GM12878 (cell line): ENCODE data around the gene GARRE1. TPM values are rescaled to one million over a fixed set of nuclear protein-coding genes. Genes with fewer than 3 reads are reported as not detected.

Experiments
- ATAC-seq: fragments of 200-7000 bp; cut with Tn5 transposase; 3 replicates; pipeline ENCODE4 v1.9.1; 2020; ENCODE audit warnings: mild to moderate bottlenecking, moderate library complexity
- BruUV-seq: library from RNA; stranded (reverse); fragments of 400-500 nt; replicated peaks from 2 replicates; lab custom pipeline; 2021; lab: Mats Ljungman, UMichigan
- CTCF ChIA-PET: fragments of 300-600 bp; sonication (Branson Sonifier 250); formaldehyde crosslinking; extraction: SDS; loops from one replicate; lab custom pipeline; 2021; ENCODE audit warnings: inconsistent platforms; lab: Yijun Ruan, JAX
- POLR2A ChIA-PET: fragments of 350-600 bp; formaldehyde crosslinking; extraction: SDS; loops from one replicate; lab custom pipeline; 2021; ENCODE audit warnings: inconsistent platforms; lab: Charles Lee
- RAD21 ChIA-PET: fragments of 300-600 bp; sonication (Branson Sonifier 250); formaldehyde crosslinking; loops from one replicate; lab custom pipeline; 2023; ENCODE audit warnings: antibody characterized with exemption; ENCODE audit not compliant: unreplicated experiment; lab: Charles Lee
- SMC1A ChIA-PET: fragments of 300-600 bp; sonication (Branson Sonifier 250); formaldehyde crosslinking; loops from one replicate; lab custom pipeline; 2023; ENCODE audit not compliant: unreplicated experiment, uncharacterized antibody; lab: Charles Lee
- DNase-seq: peaks from one replicate; pipeline ENCODE4 v3.0.0-alpha.2; 2011; ENCODE audit warnings: low read depth, low spot score
- FAIRE-seq: peaks from 3 replicates; lab custom pipeline; 2011; peaks lifted over from hg19 to GRCh38; lab: Jason Lieb, UNC
- H2AFZ ChIP-seq: 2 replicates; pipeline ENCODE4 v1.6.0; 2011; ENCODE audit warnings: low read depth, low read length, control low read depth; ENCODE audit not compliant: control insufficient read depth
- H3K27ac ChIP-seq: 2 replicates; pipeline ENCODE4 v1.5.1; 2011; ENCODE audit warnings: control low read depth; ENCODE audit not compliant: control insufficient read depth, insufficient read depth
- H3K27me3 ChIP-seq, 2 experiments: replicated peaks in 1 of 2; 2 replicates each; pipeline versions ENCODE4 v1.6.0 to v1.6.1; 2011; ENCODE audit warnings: low read length in 1 of 2; ENCODE audit not compliant: control insufficient read depth in 2 of 2, insufficient read depth in 2 of 2
- H3K36me3 ChIP-seq, 2 experiments: 2 replicates each; pipeline ENCODE4 v1.5.1; 2011; ENCODE audit warnings: low read length in 1 of 2; ENCODE audit not compliant: control insufficient read depth in 2 of 2, insufficient read depth in 2 of 2
- H3K4me1 ChIP-seq: 2 replicates; pipeline ENCODE4 v1.6.1; 2011; ENCODE audit warnings: mild to moderate bottlenecking, low read length, moderate library complexity, mixed read lengths; ENCODE audit not compliant: control insufficient read depth, insufficient read depth
- H3K4me2 ChIP-seq: 2 replicates; pipeline ENCODE4 v1.6.0; 2011; ENCODE audit warnings: control low read depth; ENCODE audit not compliant: control insufficient read depth, insufficient read depth
- H3K4me3 ChIP-seq: fragments of 200-600 bp; sonication (generic); 2 replicates; pipeline ENCODE4 v1.5.1; 2016
- H3K79me2 ChIP-seq: 2 replicates; pipeline ENCODE4 v1.6.0; 2011; ENCODE audit warnings: low read length; ENCODE audit not compliant: control insufficient read depth, insufficient read depth
- H3K9ac ChIP-seq: 2 replicates; pipeline ENCODE4 v1.8.0; 2011; ENCODE audit warnings: low read length, control low read depth, mixed read lengths; ENCODE audit not compliant: control insufficient read depth, insufficient read depth
- H3K9me3 ChIP-seq: replicated peaks from 3 replicates; pipeline ENCODE4 v1.5.1; 2011; ENCODE audit warnings: mild to moderate bottlenecking, low read length; ENCODE audit not compliant: control insufficient read depth, insufficient read depth
- H4K20me1 ChIP-seq: 2 replicates; pipeline ENCODE4 v1.6.0; 2011; ENCODE audit not compliant: control insufficient read depth, insufficient read depth
- CBX5 ChIP-seq: sonication (generic); IDR thresholded peaks from 2 replicates; pipeline ENCODE4 v1.6.1; 2016; ENCODE audit warnings: low read depth, moderate library complexity, mild to moderate bottlenecking, inconsistent platforms
- MEF2A ChIP-seq: IDR thresholded peaks from 2 replicates; pipeline ENCODE4 v1.6.1; 2011; ENCODE audit warnings: low read depth, mild to moderate bottlenecking, low read length, moderate library complexity; ENCODE audit not compliant: insufficient read depth
- MXI1 ChIP-seq: fragments of 150-350 bp; IDR thresholded peaks from 2 replicates; pipeline ENCODE4 v1.6.1; 2011; ENCODE audit warnings: low read depth, mild to moderate bottlenecking, inconsistent platforms, low read length, improper control_type of control experiment
- NR2C2 ChIP-seq: IDR thresholded peaks from 2 replicates; pipeline ENCODE4 v1.6.1; 2011; ENCODE audit warnings: borderline replicate concordance, low read depth; ENCODE audit not compliant: control insufficient read depth, insufficient read length
- PAX8 ChIP-seq: fragments of 450-650 bp; IDR thresholded peaks from 2 replicates; pipeline ENCODE4 v1.6.1; 2017; ENCODE audit warnings: mild to moderate bottlenecking, moderate library complexity
- POLR2A ChIP-seq: IDR thresholded peaks from 2 replicates; pipeline ENCODE4 v1.6.1; 2011; ENCODE audit warnings: low read depth, mild to moderate bottlenecking, low read length
- RAD21 ChIP-seq: IDR thresholded peaks from 2 replicates; pipeline ENCODE4 v1.6.1; 2011; ENCODE audit warnings: mild to moderate bottlenecking, low read depth, low read length, moderate library complexity; ENCODE audit not compliant: insufficient read depth
- SMAD5 ChIP-seq: IDR thresholded peaks from 2 replicates; pipeline ENCODE4 v1.6.1; 2016; ENCODE audit warnings: antibody characterized with exemption, low read depth
- ZBTB11 ChIP-seq: fragments of 450-650 bp; formaldehyde crosslinking; IDR thresholded peaks from 2 replicates; pipeline ENCODE4 v1.5.0; 2022; ENCODE audit warnings: mild to moderate bottlenecking, missing genetic modification characterization
- ZNF592 ChIP-seq: fragments of 450-650 bp; IDR thresholded peaks from 2 replicates; pipeline ENCODE4 v1.6.1; 2017; ENCODE audit warnings: mild to moderate bottlenecking, moderate library complexity
- WGBS: methylation state at CpG from one replicate; pipeline ENCODE4 v1.1.6; 2016; ENCODE audit warnings: low lambda C conversion rate; ENCODE audit not compliant: insufficient replicate concordance, insufficient coverage; ENCODE audit errors: missing lambda C conversion rate; 5-methylcytosine and 5-hydroxymethylcytosine counted together
- in situ Hi-C: fragments of 300-500 bp; cut with MboI; formaldehyde crosslinking; loops from 9 replicates; pipeline ENCODE4 v1.14.3; 2018; ENCODE audit warnings: mixed read lengths
- intact Hi-C: fragments of 100-400 bp; cut with micrococcal nuclease; formaldehyde crosslinking; loops from one replicate; pipeline ENCODE4 v1.14.2; 2022; ENCODE audit not compliant: unreplicated experiment
- polyA plus RNA-seq, 11 experiments: library from polyadenylated mRNA; depleted of rRNA in 4 of 11; unstranded in 6 of 11; stranded (reverse) in 5 of 11; fragments of >200 nt; fragmentation: Nextera tagmentation in 4 of 11; fragmentation: Illumina TruSeq in 1 of 11; extraction: Ambion mirVana in 4 of 11; extraction: Trizol in 1 of 11; gene quantifications; 1 replicate in 1 of 11; 2 replicates in 10 of 11; pipeline versions ENCODE4 v1.2.1 to v1.2.3, GENCODE V29; 2011 to 2016; ENCODE audit warnings: inconsistent platforms in 2 of 11, missing spikeins in 2 of 11, low read depth in 1 of 11
- total RNA-seq, 4 experiments: library from RNA; depleted of rRNA in 3 of 4; stranded (reverse); fragments of >200 nt in 3 of 4; fragmentation: Illumina TruSeq in 1 of 4; extraction: Trizol in 1 of 4; gene quantifications; 2 replicates each; pipeline versions ENCODE4 v1.2.1 to v1.2.3, GENCODE V29; 2013 to 2021

GARRE1 gene
- total and polyA plus RNA-seq, 10 of the 15 experiments (the other 5 are each of a cell fraction or from before 2014, with no cell fraction given): 1.1 to 9.4 (median 5.1) TPM

GRCh38 chr19:34230820-34231219, 23.5 kb upstream of the GARRE1 start:
- Histone ChIP-seq H3K9ac (no peak overlapping the region), H4K20me1 (no peaks in the 10 kb centered on the region), H3K4me2 (no peak overlapping the region), H3K36me3 (peaks cover 2 to 4% of the 10 kb centered on the region in 2 experiments; a peak in 2 of 4 replicates), H3K79me2 (no peaks in the 10 kb centered on the region; the same call in 1 of the 2 replicates), H3K27me3 (no peaks in the 10 kb centered on the region), H3K27ac (no peak overlapping the region), H3K4me3 (no peak overlapping the region), H2AFZ (no peak overlapping the region), H3K4me1 (peaks cover 19% of the 10 kb centered on the region), H3K9me3 (no peaks in the 10 kb centered on the region)
- in situ Hi-C loops: no loop called here
- ChIA-PET SMC1A (interaction anchor here (2.3 kb wide), 1 partner anchor 12 kb away, joined by 8 read pairs; no protein-coding TSS in a partner anchor), CTCF (interaction anchor here (2.9 kb wide), 1 partner anchor 10 kb away, joined by 20 read pairs; no protein-coding TSS in a partner anchor), RAD21 (no interaction called here), POLR2A (interaction anchor here (0.6 kb wide), 1 partner anchor 592 kb away, joined by 7 read pairs; no protein-coding TSS in a partner anchor)
- FAIRE-seq (no peak), ATAC-seq (no peak), DNase-seq (no peak)
- BruUV-seq: no TSS peak
- intact Hi-C loops: no loop called here
- 95% methylated on average over 10 of the region's 10 CpGs for WGBS
- TF ChIP-seq NR2C2 (no peak), POLR2A (peak; percentile 27; the same call in 1 of the 2 replicates)

- Histone ChIP-seq H3K9me3 (no peaks in the 10 kb centered on the region), H3K27me3 (no peaks in the 10 kb centered on the region), H3K4me3 (no peak overlapping the region), H3K27ac (no peak overlapping the region), H3K36me3 (peaks cover 2 to 3% of the 10 kb centered on the region in 2 experiments; a peak in 2 of 4 replicates), H3K9ac (no peak overlapping the region), H3K4me1 (peaks cover 16% of the 10 kb centered on the region), H4K20me1 (no peaks in the 10 kb centered on the region), H3K79me2 (no peaks in the 10 kb centered on the region), H3K4me2 (no peak overlapping the region), H2AFZ (no peak overlapping the region)
- CTCF ChIA-PET: interaction anchor here (1.0 to 2.9 kb wide), 3 partner anchors 11 to 108 kb away, joined by 3 to 20 read pairs (median 3); no protein-coding TSS in a partner anchor
- in situ Hi-C loops (no loop called here), intact Hi-C loops (no loop called here)
- FAIRE-seq (no peak), ATAC-seq (no peak), DNase-seq (no peak)
- 97% methylated on average over 4 of the region's 4 CpGs for WGBS
- BruUV-seq: no TSS peak
- POLR2A ChIA-PET: interaction anchor here (0.6 to 2.0 kb wide), 2 partner anchors 8 to 592 kb away, joined by 5 to 7 read pairs; no protein-coding TSS in a partner anchor
- RAD21 ChIA-PET: no interaction called here
- SMC1A ChIA-PET: interaction anchor here (1.1 to 2.3 kb wide), 2 partner anchors 13 to 93 kb away, joined by 3 to 8 read pairs; no protein-coding TSS in a partner anchor
- TF ChIP-seq ZNF592 (no peak), MXI1 (no peak), CBX5 (no peak), RAD21 (no peak), PAX8 (no peak), ZBTB11 (no peak), MEF2A (no peak), SMAD5 (no peak)
Measured at GRCh38 chr19:34231439-34231838, 22.9 kb upstream of the GARRE1 start.
